PC-3 (cell line): ENCODE measurements around the gene LRRC66. TPM values are rescaled to one million over a fixed set of nuclear protein-coding genes. Genes with fewer than 3 reads are reported as not detected.

Experiments
- ATAC-seq: fragments of 200-7000 bp; cut with Tn5 transposase; 2 replicates; pipeline ENCODE4 v1.9.1; 2020; ENCODE audit warnings: mild to moderate bottlenecking, moderate library complexity
- BruUV-seq: library from RNA; stranded (reverse); fragments of 400-500 nt; replicated peaks from 2 replicates; lab custom pipeline; 2021; lab: Mats Ljungman, UMichigan
- CTCF ChIA-PET: fragments of 300-600 bp; sonication (Branson Sonifier 250); formaldehyde crosslinking; loops from one replicate; lab custom pipeline; 2022; ENCODE audit warnings: antibody characterized with exemption; lab: Charles Lee
- POLR2A ChIA-PET: fragments of 300-600 bp; sonication (Branson Sonifier 250); formaldehyde crosslinking; loops from one replicate; lab custom pipeline; 2022; ENCODE audit warnings: antibody characterized with exemption; ENCODE audit not compliant: unreplicated experiment; lab: Charles Lee
- DNase-seq: peaks from one replicate; pipeline ENCODE4 v3.0.0-alpha.2; 2015
- H2AFZ ChIP-seq: fragments of 300-600 bp; sonication (generic); 2 replicates; pipeline ENCODE4 v1.6.0; 2016; ENCODE audit warnings: antibody characterized with exemption, low read length
- H3F3A ChIP-seq: fragments of 300-600 bp; sonication (generic); one replicate; pipeline ENCODE4 v1.6.0; 2017; ENCODE audit warnings: antibody characterized with exemption, low read length, control low read depth, mild to moderate bottlenecking; ENCODE audit not compliant: unreplicated experiment
- H3K27ac ChIP-seq: fragments of 300-600 bp; sonication (generic); 2 replicates; pipeline ENCODE4 v1.5.1; 2016; ENCODE audit warnings: mild to moderate bottlenecking, low read length
- H3K27me3 ChIP-seq: fragments of 300-600 bp; sonication (generic); 2 replicates; pipeline ENCODE4 v1.6.1; 2016; ENCODE audit warnings: low read length, mixed read lengths
- H3K36me3 ChIP-seq: fragments of 300-600 bp; sonication (generic); 2 replicates; pipeline ENCODE4 v1.6.1; 2016; ENCODE audit warnings: low read depth, mixed run types, low read length, mixed read lengths
- H3K4me1 ChIP-seq: fragments of 300-600 bp; sonication (generic); 2 replicates; pipeline ENCODE4 v1.5.1; 2016; ENCODE audit warnings: low read length; ENCODE audit not compliant: insufficient read depth
- H3K4me2 ChIP-seq: fragments of 300-600 bp; sonication (generic); 2 replicates; pipeline ENCODE4 v1.6.0; 2016; ENCODE audit warnings: low read length
- H3K4me3 ChIP-seq: fragments of 300-600 bp; sonication (generic); 2 replicates; pipeline ENCODE4 v1.5.1; 2016; ENCODE audit warnings: mild to moderate bottlenecking, low read length, mixed read lengths
- H3K79me2 ChIP-seq: fragments of 300-600 bp; sonication (generic); 2 replicates; pipeline ENCODE4 v1.6.1; 2017; ENCODE audit warnings: low read length, mixed read lengths
- H3K9ac ChIP-seq: fragments of 300-600 bp; sonication (generic); 2 replicates; pipeline ENCODE4 v1.6.0; 2016; ENCODE audit warnings: mild to moderate bottlenecking, low read length
- H3K9me2 ChIP-seq: fragments of 300-600 bp; sonication (generic); replicated peaks from 2 replicates; pipeline ENCODE4 v1.6.1; 2016; ENCODE audit warnings: mixed run types, low read length, mixed read lengths
- H3K9me3 ChIP-seq: fragments of 300-600 bp; sonication (generic); 2 replicates; pipeline ENCODE4 v1.6.1; 2016; ENCODE audit warnings: low read length, mixed read lengths
- H4K20me1 ChIP-seq: fragments of 300-600 bp; sonication (generic); 2 replicates; pipeline ENCODE4 v1.6.1; 2016; ENCODE audit warnings: low read length, mixed read lengths
- EZH2 ChIP-seq: fragments of 300-600 bp; sonication (generic); IDR thresholded peaks from one replicate; pipeline ENCODE4 v1.6.1; 2017; ENCODE audit warnings: antibody characterized with exemption, mild to moderate bottlenecking, low read length; ENCODE audit not compliant: unreplicated experiment
- EZH2phosphoT487 ChIP-seq: fragments of 300-600 bp; sonication (generic); IDR thresholded peaks from 2 replicates; pipeline ENCODE4 v1.6.1; 2018; ENCODE audit warnings: mild to moderate bottlenecking, antibody characterized with exemption, low read length, borderline replicate concordance
- intact Hi-C: fragments of 100-400 bp; cut with micrococcal nuclease; formaldehyde crosslinking; loops from 2 replicates; pipeline ENCODE4 v1.9.0; 2023
- total RNA-seq: library from RNA; depleted of rRNA; stranded (reverse); fragments of >200 nt; gene quantifications from 2 replicates; pipeline ENCODE4 v1.2.3, GENCODE V29; 2014
- TF ChIP-seq, protein P1 (sequence below): fragments of 300-600 bp; sonication (generic); conservative IDR thresholded peaks from 2 replicates; pipeline ENCODE4 v1.5.1; 2017; ENCODE audit warnings: antibody characterized with exemption, low read depth, mild to moderate bottlenecking, low read length

LRRC66 gene
- total RNA-seq, 1 experiment from 2014 or later, result 1.1 TPM

DNA sequence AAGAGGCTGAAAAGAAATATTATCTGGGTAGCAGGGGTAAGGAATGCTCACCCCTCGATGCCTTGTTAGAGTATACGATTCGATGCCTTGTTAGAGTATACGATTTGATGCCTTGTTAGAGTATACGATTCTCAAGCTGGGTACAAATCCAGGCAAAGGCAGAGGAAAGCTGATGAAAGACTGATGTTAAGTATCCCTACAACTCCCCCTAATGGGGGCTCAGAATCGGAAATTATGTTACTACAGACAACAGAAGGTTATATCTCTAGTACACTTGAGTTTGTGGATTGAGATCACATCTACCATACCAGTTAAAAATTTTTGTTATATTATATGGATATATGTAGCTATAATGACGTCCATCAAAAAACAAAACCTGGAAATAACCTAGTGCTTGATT, 4.8 kb downstream of the LRRC66 start:
- peak; percentile 25; the same call in 1 of the 2 replicates for ATAC-seq
- no peak overlapping the region for H2AFZ ChIP-seq
- intact Hi-C loops, result no loop called here
- ChIA-PET CTCF (interaction anchor here (0.6 kb wide), 1 partner anchor 108 kb away, joined by 4 read pairs; no protein-coding TSS in a partner anchor), POLR2A (no interaction called here)
- H3K9me3 ChIP-seq, result no peaks in the 10 kb centered on the region
- H3K79me2 ChIP-seq, result no peaks in the 10 kb centered on the region
- no peaks in the 10 kb centered on the region for H3K9me2 ChIP-seq
- H3K4me3 ChIP-seq, result no peak overlapping the region
- no peaks in the 10 kb centered on the region for H3K27me3 ChIP-seq
- peak; percentile 46 for DNase-seq
- no peak overlapping the region for H3K27ac ChIP-seq
- H3K9ac ChIP-seq, result no peak overlapping the region
- TF ChIP-seq EZH2, result no peak
- TF ChIP-seq, protein P1, sequence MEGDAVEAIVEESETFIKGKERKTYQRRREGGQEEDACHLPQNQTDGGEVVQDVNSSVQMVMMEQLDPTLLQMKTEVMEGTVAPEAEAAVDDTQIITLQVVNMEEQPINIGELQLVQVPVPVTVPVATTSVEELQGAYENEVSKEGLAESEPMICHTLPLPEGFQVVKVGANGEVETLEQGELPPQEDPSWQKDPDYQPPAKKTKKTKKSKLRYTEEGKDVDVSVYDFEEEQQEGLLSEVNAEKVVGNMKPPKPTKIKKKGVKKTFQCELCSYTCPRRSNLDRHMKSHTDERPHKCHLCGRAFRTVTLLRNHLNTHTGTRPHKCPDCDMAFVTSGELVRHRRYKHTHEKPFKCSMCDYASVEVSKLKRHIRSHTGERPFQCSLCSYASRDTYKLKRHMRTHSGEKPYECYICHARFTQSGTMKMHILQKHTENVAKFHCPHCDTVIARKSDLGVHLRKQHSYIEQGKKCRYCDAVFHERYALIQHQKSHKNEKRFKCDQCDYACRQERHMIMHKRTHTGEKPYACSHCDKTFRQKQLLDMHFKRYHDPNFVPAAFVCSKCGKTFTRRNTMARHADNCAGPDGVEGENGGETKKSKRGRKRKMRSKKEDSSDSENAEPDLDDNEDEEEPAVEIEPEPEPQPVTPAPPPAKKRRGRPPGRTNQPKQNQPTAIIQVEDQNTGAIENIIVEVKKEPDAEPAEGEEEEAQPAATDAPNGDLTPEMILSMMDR, result peak; percentile 52
- BruUV-seq, result no TSS peak
- no peak overlapping the region for H3K4me2 ChIP-seq
- H3K4me1 ChIP-seq, result peaks cover 12% of the 10 kb centered on the region
- no peaks in the 10 kb centered on the region for H4K20me1 ChIP-seq
- H3F3A ChIP-seq, result peaks cover 3% of the 10 kb centered on the region
- H3K36me3 ChIP-seq, result no peaks in the 10 kb centered on the region

DNA sequence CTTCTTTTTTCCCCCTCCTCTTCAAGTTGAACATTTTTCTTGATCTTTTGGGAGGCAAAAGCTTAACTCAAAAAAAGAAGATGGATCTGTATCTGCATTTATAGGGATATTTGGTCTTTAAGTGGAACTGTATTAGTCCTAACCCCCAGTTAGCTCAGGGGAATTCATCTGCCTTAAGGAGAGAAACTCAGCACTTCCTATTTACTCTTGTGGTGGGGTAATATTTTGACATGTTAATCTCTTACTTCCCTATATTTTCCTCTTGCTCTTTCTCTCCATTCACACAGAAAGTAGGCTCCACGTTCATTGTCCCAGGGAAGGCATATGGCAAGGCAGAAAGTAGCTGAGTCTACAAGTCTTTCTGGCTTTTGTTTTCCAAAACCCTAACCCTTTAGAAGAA, 5.3 kb downstream of the LRRC66 start:
- CTCF ChIA-PET, result no interaction called here
- intact Hi-C loops, result no loop called here
- ATAC-seq (no peak), DNase-seq (no peak)
- no peaks in the 10 kb centered on the region for H3K36me3 ChIP-seq
- no peak overlapping the region for H3K27ac ChIP-seq
- no peaks in the 10 kb centered on the region for H3K9me2 ChIP-seq
- H3F3A ChIP-seq, result no peaks in the 10 kb centered on the region
- H3K27me3 ChIP-seq, result no peaks in the 10 kb centered on the region
- H3K4me2 ChIP-seq, result no peak overlapping the region
- H3K9ac ChIP-seq, result no peak overlapping the region
- TF ChIP-seq EZH2phosphoT487 (no peak), EZH2 (no peak)
- TF ChIP-seq, protein P1, result no peak
- POLR2A ChIA-PET, result no interaction called here
- no peaks in the 10 kb centered on the region for H3K9me3 ChIP-seq
- H3K4me3 ChIP-seq, result no peak overlapping the region
- BruUV-seq, result no TSS peak
- H2AFZ ChIP-seq, result no peak overlapping the region
- no peaks in the 10 kb centered on the region for H4K20me1 ChIP-seq
- peaks cover 8% of the 10 kb centered on the region for H3K4me1 ChIP-seq
- no peaks in the 10 kb centered on the region for H3K79me2 ChIP-seq

DNA sequence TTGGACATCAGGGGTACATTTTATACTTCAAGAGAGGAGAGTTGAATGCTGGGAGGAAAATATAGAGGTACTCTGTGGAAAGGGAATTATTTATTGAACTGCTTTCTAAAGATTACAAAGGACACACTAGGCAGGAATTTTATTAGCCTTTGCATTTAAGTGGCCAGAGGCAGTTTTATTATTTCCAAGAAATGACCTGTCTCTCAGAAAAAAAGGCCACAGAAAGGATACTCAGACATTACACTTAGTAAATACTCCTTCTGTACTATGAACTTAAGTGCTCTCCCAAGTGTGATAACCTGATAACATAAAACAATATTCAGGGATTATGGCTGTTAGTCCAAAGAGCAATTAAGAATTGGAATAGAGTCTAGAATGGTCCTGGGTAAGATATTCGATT, 7.5 kb downstream of the LRRC66 start:
- ChIA-PET POLR2A (no interaction called here), CTCF (no interaction called here)
- H3K27me3 ChIP-seq, result no peaks in the 10 kb centered on the region
- no peaks in the 10 kb centered on the region for H3F3A ChIP-seq
- BruUV-seq, result no TSS peak
- no peak overlapping the region for H3K4me2 ChIP-seq
- H3K9me2 ChIP-seq, result no peaks in the 10 kb centered on the region
- intact Hi-C loops, result no loop called here
- H3K4me3 ChIP-seq, result no peak overlapping the region
- H3K9ac ChIP-seq, result no peak overlapping the region
- ATAC-seq (no peak), DNase-seq (no peak)
- no peaks in the 10 kb centered on the region for H3K36me3 ChIP-seq
- no peaks in the 10 kb centered on the region for H3K4me1 ChIP-seq
- no peaks in the 10 kb centered on the region for H3K79me2 ChIP-seq
- no peak overlapping the region for H3K27ac ChIP-seq
- H4K20me1 ChIP-seq, result no peaks in the 10 kb centered on the region
- H3K9me3 ChIP-seq, result no peaks in the 10 kb centered on the region
- no peak overlapping the region for H2AFZ ChIP-seq
- TF ChIP-seq EZH2 (no peak), EZH2phosphoT487 (no peak)
- TF ChIP-seq, protein P1, result no peak
